ENCODE results near the gene EARS2. TPM values are rescaled to one million over a fixed set of nuclear protein-coding genes. Genes with fewer than 3 reads are reported as not detected.

EARS2 gene
- total RNA-seq, 1 experiment from 2014 or later = 34.9 TPM

GRCh38 chr16:23530062-23530461, 27.1 kb downstream of the EARS2 start:
- Histone ChIP-seq H3K9me3 (ENCODE audit: insufficient read depth, low read depth) (no peaks in the 10 kb centered on the region), H3K36me3 (ENCODE audit: low read depth) (peaks cover 19% of the 10 kb centered on the region; the same call in 1 of the 2 replicates), H3K79me2 (ENCODE audit: low read depth) (no peaks in the 10 kb centered on the region), H3K4me2 (no peak overlapping the region), H3K27me3 (ENCODE audit: insufficient read depth, low read depth) (no peaks in the 10 kb centered on the region), H3K4me1 (replicated peaks; ENCODE audit: insufficient read depth) (no peaks in the 10 kb centered on the region), H3K4me3 (no peak overlapping the region), H3K9me2 (ENCODE audit: insufficient read depth) (no peaks in the 10 kb centered on the region), H2AFZ (no peak overlapping the region), H3F3A (ENCODE audit: insufficient read depth, low read depth) (no peaks in the 10 kb centered on the region), H3K27ac (no peak overlapping the region), H4K20me1 (ENCODE audit: insufficient read depth) (0 out of 2 replicates have a peak, but pooled peaks cover 3% of the 10 kb centered on the region)
- BruUV-seq (replicated peaks) = no TSS peak
- TF ChIP-seq EZH2 (IDR thresholded peaks at IDR 0.05; ENCODE audit: low read depth) (no peak), CTCF (conservative IDR thresholded peaks at IDR 0.05) (no peak)
- intact Hi-C loops (cut with micrococcal nuclease; ENCODE audit: unreplicated experiment) = no loop called here
- no peak for DNase-seq
- POLR2A ChIA-PET (ENCODE audit: unreplicated experiment) = interaction anchor here (0.6 kb wide), 1 partner anchor 1220 kb away, joined by 6 read pairs; no protein-coding TSS in a partner anchor
- CTCF ChIA-PET = interaction anchor here (0.5 kb wide), 1 partner anchor 198 kb away, joined by 3 read pairs; no protein-coding TSS in a partner anchor

GRCh38 chr16:23528644-23529310, 28.4 kb downstream of the EARS2 start:
- Histone ChIP-seq H3F3A (ENCODE audit: insufficient read depth, low read depth) (no peaks in the 10 kb centered on the region), H3K4me1 (replicated peaks; ENCODE audit: insufficient read depth) (no peaks in the 10 kb centered on the region), H4K20me1 (ENCODE audit: insufficient read depth) (0 out of 2 replicates have a peak, but pooled peaks cover 3% of the 10 kb centered on the region), H3K27ac (no peak overlapping the region), H3K9me2 (ENCODE audit: insufficient read depth) (no peaks in the 10 kb centered on the region), H3K79me2 (ENCODE audit: low read depth) (no peaks in the 10 kb centered on the region), H2AFZ (no peak overlapping the region), H3K27me3 (ENCODE audit: insufficient read depth, low read depth) (no peaks in the 10 kb centered on the region), H3K36me3 (ENCODE audit: low read depth) (0 out of 2 replicates have a peak, but pooled peaks cover 13% of the 10 kb centered on the region), H3K9me3 (ENCODE audit: insufficient read depth, low read depth) (no peaks in the 10 kb centered on the region), H3K4me2 (no peak overlapping the region), H3K4me3 (no peak overlapping the region)
- POLR2A ChIA-PET (ENCODE audit: unreplicated experiment) = no interaction called here
- intact Hi-C loops (cut with micrococcal nuclease; ENCODE audit: unreplicated experiment) = no loop called here
- CTCF ChIA-PET = no interaction called here
- no TSS peak for BruUV-seq (replicated peaks)
- DNase-seq = no peak
- TF ChIP-seq CTCF (conservative IDR thresholded peaks at IDR 0.05) (no peak), EZH2 (IDR thresholded peaks at IDR 0.05; ENCODE audit: low read depth) (no peak)

GRCh38 chr16:23527961-23528643, 29.0 kb downstream of the EARS2 start:
- H3K4me1 ChIP-seq (replicated peaks; ENCODE audit: insufficient read depth) = no peaks in the 10 kb centered on the region
- H3F3A ChIP-seq (ENCODE audit: insufficient read depth, low read depth) = no peaks in the 10 kb centered on the region
- no peaks in the 10 kb centered on the region for H3K79me2 ChIP-seq (ENCODE audit: low read depth)
- no peak overlapping the region for H3K4me2 ChIP-seq
- ChIA-PET POLR2A (ENCODE audit: unreplicated experiment) (no interaction called here), CTCF (no interaction called here)
- H3K9me3 ChIP-seq (ENCODE audit: insufficient read depth, low read depth) = no peaks in the 10 kb centered on the region
- no peak overlapping the region for H2AFZ ChIP-seq
- no peak overlapping the region for H3K4me3 ChIP-seq
- H3K9me2 ChIP-seq (ENCODE audit: insufficient read depth) = no peaks in the 10 kb centered on the region
- H3K36me3 ChIP-seq (ENCODE audit: low read depth) = 0 out of 2 replicates have a peak, but pooled peaks cover 13% of the 10 kb centered on the region
- TF ChIP-seq EZH2 (IDR thresholded peaks at IDR 0.05; ENCODE audit: low read depth) (no peak), CTCF (conservative IDR thresholded peaks at IDR 0.05) (no peak)
- no peaks in the 10 kb centered on the region for H3K27me3 ChIP-seq (ENCODE audit: insufficient read depth, low read depth)
- H3K27ac ChIP-seq = no peak overlapping the region
- H4K20me1 ChIP-seq (ENCODE audit: insufficient read depth) = no peaks in the 10 kb centered on the region
- BruUV-seq (replicated peaks) = no TSS peak
- no peak for DNase-seq
- intact Hi-C loops (cut with micrococcal nuclease; ENCODE audit: unreplicated experiment) = no loop called here
